Glomerular endothelial cell (primary cell): ENCODE measurements around the gene SLC25A21. TPM values are rescaled to one million over a fixed set of nuclear protein-coding genes. Genes with fewer than 3 reads are reported as not detected.
"Not testable (repeated sequence)": the region's sequence is repeated elsewhere in the genome, so short reads cannot be mapped to it uniquely, and the experiment has no call there.

ENCODE experiments used
- DNase-seq: peaks from one replicate; pipeline ENCODE4 v3.0.0-alpha.2; 2011; ENCODE audit warnings: low read depth, low spot score; ENCODE audit errors: extremely low read depth
- total RNA-seq: library from RNA; depleted of rRNA; stranded (reverse); fragments of >200 nt; gene quantifications from 2 replicates; pipeline ENCODE4 v1.2.3, GENCODE V29; 2015

The SLC25A21 gene
- total RNA-seq, 1 donor from 2014 or later = 0.58 TPM

- DNase-seq = no peak
Measured at GRCh38 chr14:36845356-36846012, 326.9 kb downstream of the SLC25A21 start.

- no peak for DNase-seq
Measured at GRCh38 chr14:36844443-36845195, 327.8 kb downstream of the SLC25A21 start.

- no peak for DNase-seq
Measured at GRCh38 chr14:36843410-36843809, 329.0 kb downstream of the SLC25A21 start.

- no peak for DNase-seq
Measured at GRCh38 chr14:36835128-36835527, 337.3 kb downstream of the SLC25A21 start.

GRCh38 chr14:36834293-36834692, 338.1 kb downstream of the SLC25A21 start:
- DNase-seq = no peak

- DNase-seq = no peak
Measured at GRCh38 chr14:36829547-36829946, 342.9 kb downstream of the SLC25A21 start.

GRCh38 chr14:36827861-36828260, 344.5 kb downstream of the SLC25A21 start:
- no peak for DNase-seq

GRCh38 chr14:36826614-36827013, 345.8 kb downstream of the SLC25A21 start:
- no peak for DNase-seq

GRCh38 chr14:36824854-36825253, 347.6 kb downstream of the SLC25A21 start:
- DNase-seq = no peak

GRCh38 chr14:36823651-36824050, 348.8 kb downstream of the SLC25A21 start:
- DNase-seq = no peak

- no peak for DNase-seq
Measured at GRCh38 chr14:36822685-36823084, 349.7 kb downstream of the SLC25A21 start.

GRCh38 chr14:36820901-36821300, 351.5 kb downstream of the SLC25A21 start:
- no peak for DNase-seq

GRCh38 chr14:36820111-36820709, 352.2 kb downstream of the SLC25A21 start:
- no peak for DNase-seq

GRCh38 chr14:36818794-36819384, 353.5 kb downstream of the SLC25A21 start:
- no peak for DNase-seq

- no peak for DNase-seq
Measured at GRCh38 chr14:36818246-36818645, 354.2 kb downstream of the SLC25A21 start.

- DNase-seq = no peak
Measured at GRCh38 chr14:36817071-36817930, 355.1 kb downstream of the SLC25A21 start.

GRCh38 chr14:36816481-36816880, 355.9 kb downstream of the SLC25A21 start:
- no peak for DNase-seq

- DNase-seq = not testable (repeated sequence)
Measured at GRCh38 chr14:36814783-36815182, 357.6 kb downstream of the SLC25A21 start.

GRCh38 chr14:36810209-36810608, 362.2 kb downstream of the SLC25A21 start:
- no peak for DNase-seq

GRCh38 chr14:36807727-36808126, 364.7 kb downstream of the SLC25A21 start:
- DNase-seq = no peak
